CD4-positive, alpha-beta T cell treated with Interleukin-17A for 1 hour (primary cell): ENCODE results near the gene GPRIN3.
A peak's percentile ranks its signal among the peaks of the same experiment; 100 is the strongest.
"Not testable (repeated sequence)": the region's sequence is repeated elsewhere in the genome, so short reads cannot be mapped to it uniquely, and the experiment has no call there.

ENCODE experiments used
- DNase-seq: peaks from one replicate; pipeline ENCODE4 v3.0.0-alpha.2; 2020

GPRIN3 gene

DNA sequence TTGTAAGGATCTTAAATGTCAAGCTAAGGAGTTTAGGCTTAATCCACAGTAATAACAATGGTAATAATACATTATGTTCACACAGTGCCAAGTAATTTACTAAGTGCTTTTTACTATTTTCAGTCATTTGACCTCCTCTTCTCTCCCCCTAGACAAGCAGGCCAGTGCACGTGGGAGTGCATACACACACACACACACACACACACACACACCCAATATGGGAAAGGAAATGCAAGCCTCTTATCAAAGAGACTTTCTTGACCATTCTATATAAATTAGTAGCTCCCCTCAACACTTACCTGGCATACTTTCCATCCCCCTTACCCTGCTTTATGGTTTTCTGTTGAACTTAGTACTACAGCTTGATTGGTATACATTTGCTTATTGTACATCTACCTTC is 3.8 kb upstream of the GPRIN3 start:
- no peak for DNase-seq

DNA sequence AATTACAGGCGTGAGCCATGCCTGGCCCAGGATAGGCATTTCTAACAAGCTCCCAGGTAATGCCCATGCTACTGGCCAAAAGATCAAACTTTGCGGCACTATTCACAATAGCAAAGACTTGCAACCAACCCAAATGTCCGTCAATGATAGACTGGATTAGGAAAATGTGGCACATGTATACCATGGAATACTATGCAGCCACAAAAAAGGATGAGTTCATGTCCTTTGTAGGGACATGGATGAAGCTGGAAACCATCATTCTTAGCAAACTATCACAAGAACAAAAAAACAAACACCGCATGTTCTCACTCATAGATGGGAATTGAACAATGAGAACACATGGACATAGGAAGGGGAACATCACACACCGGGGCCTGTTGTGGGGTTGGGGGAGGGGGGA is 1.6 kb upstream of the GPRIN3 start:
- not testable (repeated sequence) for DNase-seq

DNA sequence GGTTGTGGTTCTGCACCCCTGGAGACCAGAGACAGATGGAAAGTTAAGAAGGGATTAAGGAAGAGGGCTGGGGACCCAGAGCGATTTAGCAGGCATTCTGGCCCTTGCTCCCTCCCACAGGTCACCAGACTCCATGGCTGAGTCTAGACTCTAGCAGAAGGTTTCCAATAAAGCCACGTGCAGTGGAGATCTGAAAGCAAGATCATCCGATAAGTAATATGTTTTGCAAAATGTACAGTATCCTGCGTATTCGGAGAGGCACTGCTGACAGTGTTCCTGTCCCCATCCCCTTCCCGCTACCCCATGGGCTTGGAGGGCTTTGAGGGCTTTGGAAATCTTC is 531 bp upstream of the GPRIN3 start:
- no peak for DNase-seq

DNA sequence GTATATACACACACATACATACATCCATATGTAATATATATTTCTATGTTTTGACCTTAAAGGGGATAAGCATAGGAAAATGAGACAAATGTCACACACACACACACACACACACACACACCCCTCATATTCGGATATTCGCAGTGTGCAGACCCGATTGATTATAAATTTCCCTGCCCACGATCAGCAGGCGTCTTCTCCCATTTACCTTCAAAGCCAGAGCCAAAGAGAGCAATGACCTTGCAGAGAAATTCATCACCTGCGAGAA is 488 bp downstream of the GPRIN3 start:
- DNase-seq, result no peak

DNA sequence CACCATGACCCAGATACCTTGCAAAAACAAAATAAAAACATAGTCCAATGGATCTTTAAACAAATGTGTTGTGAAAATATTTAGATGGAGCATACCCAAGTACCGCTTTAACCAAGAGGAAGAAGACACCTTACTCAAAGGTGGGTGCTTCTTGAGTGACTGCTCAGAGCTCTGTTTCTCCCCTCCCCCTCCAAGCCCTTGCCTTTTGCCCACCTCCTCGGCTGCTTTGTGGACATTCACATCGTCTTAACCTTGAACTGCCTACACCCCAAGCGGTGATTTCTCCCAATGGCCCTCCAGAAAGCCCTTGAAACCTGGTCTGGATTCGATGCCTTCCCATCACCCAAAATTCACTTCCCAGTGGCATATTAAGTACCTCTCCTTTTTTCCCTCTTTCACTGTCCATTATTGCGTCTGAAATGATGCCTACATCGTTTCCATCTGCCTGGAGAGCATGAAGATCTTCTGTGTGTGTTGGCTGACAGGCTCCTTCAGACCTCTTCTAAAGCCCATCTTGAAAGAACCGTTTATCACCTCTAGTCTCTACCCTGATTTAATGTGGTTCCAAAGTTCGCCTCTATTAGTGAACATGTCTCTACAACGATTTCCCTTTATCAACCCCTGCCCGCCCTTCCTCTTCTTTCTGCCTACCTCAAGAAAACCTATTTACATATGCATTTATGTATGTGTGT is 968 bp downstream of the GPRIN3 start:
- DNase-seq, result peak; percentile 65

DNA sequence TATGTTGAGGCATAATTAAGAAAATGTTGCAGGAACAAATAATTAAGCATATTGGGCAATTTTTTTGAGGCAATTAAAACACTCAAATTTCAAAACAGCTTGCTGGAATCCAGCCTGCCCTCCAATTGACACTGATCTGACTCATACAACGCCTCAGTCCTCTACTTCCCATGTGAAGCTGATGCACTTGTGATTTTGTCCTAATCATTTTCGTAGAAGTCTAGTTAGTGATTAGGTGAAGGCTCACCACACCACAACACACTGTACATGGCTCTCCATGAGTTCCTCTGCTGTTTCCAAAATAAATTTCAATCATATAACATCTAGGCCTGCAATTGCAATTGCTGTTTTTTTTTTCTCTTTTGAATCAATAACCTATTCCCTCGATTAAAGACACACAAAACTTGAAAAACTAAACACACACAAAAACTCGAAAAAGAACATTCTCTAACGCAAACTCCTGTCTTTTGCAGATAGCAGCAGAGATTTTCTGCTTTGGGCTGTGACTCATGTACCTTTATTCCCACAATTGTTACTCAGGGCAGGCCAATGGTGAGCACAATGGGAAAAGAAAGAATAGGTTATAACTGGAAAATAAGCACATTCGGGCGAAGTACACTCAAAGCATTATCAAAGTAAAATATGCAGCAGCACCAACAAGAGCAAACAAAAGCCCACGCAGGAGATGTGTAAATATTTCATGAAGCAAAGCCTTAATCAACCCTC is 1.7 kb downstream of the GPRIN3 start:
- no peak for DNase-seq

DNA sequence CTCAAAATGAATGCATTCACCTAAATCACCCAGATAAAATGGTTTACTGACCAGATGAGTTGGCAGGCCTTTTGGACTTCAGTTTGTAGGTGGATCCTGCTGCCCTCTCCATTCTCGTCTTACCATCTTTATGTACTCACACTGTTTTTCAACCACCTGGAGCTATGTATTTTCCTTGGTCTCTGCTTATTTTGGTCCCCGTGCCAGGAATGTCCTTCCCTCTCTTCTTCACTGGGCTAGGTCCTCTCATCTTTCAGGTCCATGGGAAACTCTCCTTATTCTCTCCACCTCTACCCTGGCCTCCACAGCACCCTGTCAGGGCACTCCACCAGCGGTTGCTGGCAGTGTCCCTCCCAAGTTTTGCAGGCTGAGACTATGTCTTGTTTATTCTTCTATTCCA is 2.6 kb downstream of the GPRIN3 start:
- no peak for DNase-seq

DNA sequence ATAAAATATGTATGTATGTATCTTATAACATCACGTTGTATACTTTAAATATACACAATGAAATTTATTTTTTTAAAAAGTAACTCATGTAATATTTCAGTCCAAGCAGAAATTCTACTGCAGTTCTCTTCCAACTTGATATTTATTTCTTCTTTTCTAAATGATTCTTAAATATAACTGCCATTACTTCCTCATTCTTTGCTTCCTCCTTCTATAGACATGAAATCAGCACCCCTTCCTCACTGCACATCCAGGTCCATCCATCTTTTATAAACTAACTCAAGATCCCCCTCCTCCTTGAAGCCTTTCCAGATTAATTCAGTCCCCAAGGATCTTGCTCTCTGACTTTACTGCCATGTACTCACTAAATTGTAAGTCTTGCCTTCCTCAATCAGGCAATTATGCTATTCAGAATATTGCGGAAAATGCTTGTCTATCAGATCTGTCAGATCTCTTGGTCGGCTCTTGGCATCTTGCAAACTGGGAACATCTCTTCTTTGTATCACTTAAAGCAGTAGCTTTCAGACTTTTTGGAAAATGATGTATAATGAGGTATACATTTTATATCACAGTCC is 3.7 kb downstream of the GPRIN3 start:
- no peak for DNase-seq

DNA sequence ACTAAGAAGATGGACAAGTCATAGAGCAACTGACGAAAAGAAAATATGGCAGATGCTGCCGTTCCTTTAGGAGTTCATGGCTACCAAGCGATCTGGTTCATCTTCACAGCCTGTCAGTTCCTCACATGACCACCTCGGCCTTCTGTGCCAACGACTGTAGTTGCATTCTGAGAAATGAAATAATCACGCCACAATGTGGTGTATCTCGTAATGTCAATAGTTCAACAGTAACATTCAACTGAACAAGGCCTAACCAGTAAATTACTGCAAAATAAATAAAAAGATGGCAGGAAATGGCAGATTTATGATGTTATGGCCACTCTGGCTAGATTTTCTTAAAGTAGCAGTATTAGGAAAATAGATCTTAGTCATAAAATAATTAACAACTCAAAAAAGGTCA is 4.4 kb downstream of the GPRIN3 start:
- DNase-seq, result peak; percentile 90

DNA sequence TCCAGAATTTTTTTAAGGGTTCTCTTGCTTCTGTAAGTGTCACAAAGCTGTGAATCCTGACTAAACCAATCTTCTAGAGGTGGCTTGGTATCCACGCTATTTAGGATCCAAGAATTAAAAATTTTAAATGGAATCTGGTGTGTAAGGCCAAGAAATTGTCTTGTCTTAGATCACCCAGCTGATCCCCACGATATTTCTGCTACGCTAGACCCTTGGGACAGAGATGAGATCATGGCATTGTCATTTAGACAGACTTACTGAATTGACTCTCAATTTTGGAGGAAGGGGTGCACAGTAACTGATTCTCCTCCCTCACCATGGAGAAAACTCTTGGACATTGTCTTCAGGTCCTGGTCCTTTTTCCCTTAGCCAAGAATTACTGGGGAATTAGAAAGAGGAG is 5.7 kb downstream of the GPRIN3 start:
- DNase-seq, result no peak

DNA sequence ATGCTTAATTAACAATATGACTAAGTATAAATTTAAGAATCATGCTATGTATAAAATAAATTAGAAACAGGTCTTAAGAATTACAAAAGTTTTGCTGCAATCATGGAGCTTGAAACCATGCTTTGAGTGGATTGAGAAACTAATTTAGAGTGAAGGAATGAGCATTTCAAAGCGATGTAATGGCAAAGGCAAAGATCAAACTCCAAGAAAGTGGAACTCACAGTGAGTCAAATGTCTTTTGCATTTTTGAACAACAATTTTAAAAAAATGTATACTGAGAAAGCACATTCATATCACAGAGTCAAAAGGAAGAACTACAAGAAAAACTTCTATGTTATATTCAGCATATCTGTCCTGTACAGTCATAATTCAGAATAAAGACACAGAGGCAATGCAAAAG is 6.6 kb downstream of the GPRIN3 start:
- DNase-seq, result no peak

DNA sequence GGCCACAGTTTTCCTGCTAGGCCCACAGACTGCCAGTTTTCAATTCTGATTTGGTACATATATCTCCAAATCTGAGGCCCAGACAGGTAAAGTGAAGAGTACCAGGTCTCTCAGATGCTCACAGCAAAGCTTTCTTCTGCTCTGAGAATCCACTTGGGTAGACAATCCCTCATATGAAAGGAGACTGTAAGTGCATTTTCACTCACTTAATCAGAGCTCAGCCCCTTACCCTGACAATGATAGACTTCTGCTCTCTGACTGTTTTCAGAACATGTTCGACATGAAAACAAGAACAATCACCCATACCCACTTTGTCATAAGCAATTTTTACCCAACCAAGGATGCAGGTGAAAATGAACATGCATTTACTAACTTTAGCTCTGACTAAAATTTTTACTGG is 7.1 kb downstream of the GPRIN3 start:
- DNase-seq, result no peak

DNA sequence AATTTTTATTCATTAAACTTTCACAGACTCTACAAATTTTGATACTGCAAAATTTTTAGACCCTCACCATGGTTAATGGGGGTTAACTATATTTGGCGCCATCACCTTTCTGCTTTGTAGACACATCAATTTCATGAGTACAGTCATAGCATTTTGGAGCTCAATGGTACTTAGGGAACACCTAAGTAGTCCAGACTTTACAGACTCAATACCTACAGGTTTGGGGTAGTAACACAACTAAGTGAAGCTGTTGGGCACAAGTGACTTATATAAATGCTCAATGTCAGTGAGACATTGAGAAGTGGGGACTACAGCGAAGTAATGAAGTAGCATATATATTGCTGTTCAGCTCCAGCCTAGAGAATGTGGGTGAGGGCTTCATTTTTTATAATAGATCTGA is 7.5 kb downstream of the GPRIN3 start:
- no peak for DNase-seq

DNA sequence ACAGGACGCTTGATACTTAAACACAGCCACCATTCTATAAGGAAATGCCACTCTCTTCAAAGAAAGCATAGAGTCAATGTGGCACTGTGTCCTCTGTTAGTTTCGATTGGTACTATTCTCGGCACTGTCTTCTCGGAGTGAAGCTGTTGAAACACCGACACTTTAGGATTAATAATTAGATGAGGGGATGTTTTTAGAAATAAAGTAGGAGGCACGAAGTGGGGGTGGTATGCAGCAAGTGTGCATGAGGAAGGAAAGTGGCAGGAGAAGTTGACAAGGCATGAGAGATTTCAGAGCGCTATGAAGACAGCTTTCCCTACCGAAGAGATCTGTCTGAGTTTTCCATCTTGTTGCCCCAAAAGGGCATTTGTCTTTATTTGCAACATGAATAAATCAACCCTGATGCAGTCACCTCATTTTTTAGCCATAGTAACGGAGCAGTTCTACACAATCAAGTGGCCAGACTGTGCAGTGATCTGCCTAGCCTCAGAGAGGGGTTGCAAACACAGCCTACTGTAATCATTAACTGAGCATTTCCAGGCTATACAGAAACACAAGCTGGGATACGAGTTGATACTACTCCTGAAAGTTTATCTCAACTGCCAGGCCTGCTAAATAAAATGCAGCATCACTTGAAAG is 8.3 kb downstream of the GPRIN3 start:
- DNase-seq, result no peak

DNA sequence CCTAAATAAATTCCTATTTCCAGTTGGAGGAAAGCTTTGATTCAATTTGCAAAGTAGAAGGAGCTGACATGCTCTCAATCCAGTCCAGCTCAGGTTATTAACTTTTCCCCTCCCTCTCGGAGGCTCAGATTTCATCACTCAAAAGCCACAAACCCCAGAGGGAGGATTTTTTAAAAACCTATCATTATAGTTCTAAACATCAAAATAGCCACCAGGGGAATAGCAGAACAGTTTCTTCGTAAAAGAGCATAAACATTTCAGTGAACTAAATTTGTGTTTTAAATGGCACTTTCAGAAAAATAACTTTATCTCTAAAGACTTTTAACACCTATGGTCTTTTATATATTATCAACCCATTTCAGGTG is 8.8 kb downstream of the GPRIN3 start:
- peak; percentile 81 for DNase-seq

DNA sequence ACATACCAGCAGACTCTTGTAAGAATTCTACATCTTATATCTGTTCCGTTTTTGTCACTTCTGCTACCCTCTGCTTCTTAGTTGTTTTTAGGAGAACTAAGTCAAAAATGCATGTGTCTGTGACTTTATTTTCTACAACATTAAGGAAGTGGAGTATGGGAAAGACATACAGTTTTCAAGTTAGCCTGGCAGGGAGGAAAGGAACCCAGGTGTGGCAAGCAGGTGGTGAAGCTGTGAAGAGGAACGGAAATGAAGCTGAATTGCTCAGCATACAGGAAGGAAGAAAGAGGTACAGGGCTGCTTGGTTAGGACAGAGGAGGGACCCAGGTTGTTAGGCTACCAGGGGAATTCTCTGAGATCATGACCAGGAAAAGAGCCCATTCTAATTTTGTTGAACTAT is 9.4 kb downstream of the GPRIN3 start:
- DNase-seq, result peak; percentile 81

DNA sequence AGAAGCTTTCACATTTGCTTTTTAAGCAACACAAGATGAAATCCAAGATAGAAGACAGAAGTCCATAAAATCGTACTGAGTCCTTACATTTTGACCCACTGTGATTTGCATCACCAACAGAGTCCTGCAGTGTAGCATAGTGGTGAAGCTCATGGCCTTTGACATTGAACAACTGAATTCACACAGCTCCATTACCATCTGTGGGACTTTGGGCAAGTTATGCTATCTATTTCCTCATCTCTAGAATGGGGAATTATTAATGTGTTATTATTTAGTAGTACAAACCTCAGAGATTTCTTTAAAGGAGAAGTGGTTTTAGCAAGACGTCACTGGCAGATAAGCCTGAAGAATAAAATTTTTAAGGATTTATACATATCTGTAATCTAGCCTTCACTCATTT is 10.7 kb downstream of the GPRIN3 start:
- DNase-seq, result no peak

DNA sequence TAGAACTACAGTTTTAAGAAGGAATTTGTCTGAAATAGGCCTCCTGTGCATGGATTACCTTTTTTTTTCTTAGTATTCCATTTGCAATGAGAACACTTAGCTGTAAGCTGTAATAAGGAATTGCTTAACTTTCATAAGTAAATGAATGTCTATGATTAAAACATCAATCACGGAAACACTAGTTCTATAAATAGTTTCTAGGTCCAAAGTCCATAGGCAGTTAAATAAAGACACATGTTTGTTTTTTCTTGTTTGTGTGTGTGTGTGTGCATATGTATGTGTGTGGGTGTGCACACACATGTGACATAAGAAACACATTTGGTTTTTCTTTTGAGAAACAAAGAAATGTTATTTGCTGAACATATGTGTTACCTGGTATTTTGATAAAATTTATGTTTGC is 11.2 kb downstream of the GPRIN3 start:
- DNase-seq, result no peak

DNA sequence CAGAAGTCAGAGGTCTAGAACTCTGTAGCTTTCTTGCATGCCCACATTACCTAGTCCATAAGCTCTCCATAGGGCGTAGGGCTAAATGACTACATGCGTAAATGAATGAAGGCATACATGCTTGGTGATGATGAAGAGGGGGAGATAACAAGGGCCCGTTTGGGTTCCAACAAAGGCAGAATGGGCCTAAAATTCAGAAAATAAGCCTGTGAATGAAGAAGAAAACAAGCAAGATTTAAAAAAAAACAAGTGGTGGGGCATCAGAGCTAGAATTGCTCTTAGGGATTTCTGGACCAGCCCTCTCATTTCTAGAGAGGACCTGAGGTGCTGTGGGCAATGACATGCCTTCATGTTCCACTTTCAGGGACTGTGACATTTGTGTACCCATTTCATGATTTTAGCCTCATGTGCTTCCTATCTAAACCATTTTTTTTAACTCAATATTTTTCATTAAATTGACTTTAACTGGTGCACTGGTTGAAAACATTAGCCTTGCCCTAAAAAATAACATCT is 12.1 kb downstream of the GPRIN3 start:
- DNase-seq, result no peak

DNA sequence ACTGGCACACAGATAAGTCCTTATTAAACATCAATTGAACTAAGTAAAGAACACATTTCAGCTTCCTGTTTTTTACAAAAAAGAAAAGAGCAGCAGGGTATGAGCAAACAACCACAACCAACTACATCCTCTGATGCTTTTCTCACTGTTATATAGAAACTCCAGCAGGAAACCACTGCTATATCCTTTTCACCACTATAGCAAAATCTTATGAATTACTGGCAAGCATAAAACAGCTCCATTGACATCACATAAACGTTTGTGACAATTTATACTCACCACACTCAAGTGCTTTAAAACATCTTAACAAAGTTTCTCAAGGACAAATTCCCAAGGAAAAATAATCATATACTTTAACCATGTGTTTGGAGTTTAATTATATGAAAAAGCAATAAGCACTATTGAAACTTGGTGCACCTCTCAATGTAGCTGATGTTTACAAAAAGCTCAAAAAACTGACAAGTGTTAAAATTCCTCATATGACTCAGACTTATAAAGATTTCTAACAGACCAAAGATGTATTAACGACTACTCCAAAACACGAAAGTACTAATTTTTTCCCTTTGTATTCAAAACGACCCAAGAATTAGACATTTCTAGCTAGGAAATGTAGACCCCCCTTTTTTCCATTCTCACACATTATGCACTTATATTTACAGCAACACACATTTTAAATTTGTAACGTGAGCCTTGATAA is 12.9 kb downstream of the GPRIN3 start:
- DNase-seq, result peak; percentile 87

DNA sequence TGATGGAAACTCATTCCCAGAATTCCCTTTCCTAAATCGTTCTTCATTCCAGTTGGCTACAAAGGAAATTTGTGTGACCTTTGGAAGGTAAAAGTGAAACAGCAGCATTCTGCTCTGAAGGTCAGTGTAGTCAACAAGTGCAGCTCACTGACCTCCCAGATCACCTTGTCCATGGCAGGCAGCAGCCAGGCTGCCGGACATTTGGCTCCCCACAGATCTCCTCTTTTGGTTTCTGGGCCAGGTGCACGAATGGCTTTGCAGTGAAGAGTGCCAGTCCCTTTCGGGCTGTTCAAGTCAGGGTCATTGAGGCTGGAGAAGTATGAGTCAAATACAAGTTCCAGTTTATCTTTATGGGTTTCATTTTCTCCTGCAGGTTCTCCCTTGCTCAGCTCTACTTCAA is 14.3 kb downstream of the GPRIN3 start:
- no peak for DNase-seq

DNA sequence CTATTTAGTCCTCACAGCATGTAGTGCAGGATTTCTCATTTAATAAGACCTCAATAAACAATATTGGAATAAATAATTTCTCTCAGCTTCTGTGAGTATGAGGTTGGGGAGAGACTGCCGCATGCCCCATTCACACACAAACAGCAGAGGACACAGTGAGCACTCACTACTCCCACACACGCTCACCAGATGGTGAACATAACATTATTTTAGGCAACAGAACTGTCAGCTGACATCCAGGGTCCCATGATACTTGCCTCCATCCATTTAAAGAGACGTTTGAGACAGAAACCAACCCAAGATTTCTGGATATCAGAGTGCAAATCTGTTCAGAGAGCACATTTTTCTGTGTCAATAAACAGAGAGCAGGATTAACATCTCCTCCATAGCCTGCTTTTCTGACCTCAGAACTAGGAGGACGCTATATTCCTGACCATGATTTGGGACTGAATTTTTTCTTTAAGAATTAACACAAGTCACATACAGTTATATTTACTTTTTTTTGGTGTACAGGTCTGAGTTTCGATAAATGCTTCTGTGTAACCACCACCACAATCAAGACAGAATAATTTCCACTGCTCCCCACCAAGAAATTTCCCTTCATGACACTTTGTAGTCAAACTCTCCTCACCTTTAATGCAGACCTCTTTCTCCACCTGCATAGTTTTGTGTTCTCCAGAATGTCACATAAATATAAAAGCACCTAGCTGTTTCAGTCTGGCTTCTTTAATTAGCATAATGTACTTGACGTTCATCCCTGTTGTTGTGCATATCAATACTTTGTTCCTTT is 16.7 kb downstream of the GPRIN3 start:
- peak; percentile 58 for DNase-seq

DNA sequence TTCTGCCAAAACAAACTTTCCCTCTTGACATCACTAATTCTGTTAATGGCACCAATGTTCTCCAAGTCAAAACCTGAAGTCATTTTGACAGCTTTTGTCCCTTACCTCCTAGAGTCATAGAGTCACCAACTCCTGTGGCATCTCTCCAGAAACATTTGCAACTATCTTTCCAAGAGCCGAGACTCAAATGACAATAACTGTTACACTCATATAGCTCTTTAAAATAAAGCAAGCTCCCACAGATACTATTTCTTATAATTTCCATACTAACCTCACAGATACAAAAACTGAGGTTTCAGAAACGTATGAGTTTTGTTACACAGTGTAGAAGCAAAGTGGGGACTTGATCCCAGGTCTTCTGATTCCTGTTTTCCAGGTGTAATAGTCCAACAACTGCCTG is 18.3 kb downstream of the GPRIN3 start:
- no peak for DNase-seq
